K562 (cell line): ENCODE results near the gene CLPSL1. TPM values are rescaled to one million over a fixed set of nuclear protein-coding genes. Genes with fewer than 3 reads are reported as not detected.

Source experiments
- ATF1 ChIP-seq, 2 experiments: fragments of 450-650 bp in 1 of 2; IDR thresholded peaks; 2 replicates each; pipeline ENCODE4 v1.6.1; 2016; ENCODE audit warnings: missing compliant biosample characterization in 1 of 2, missing genetic modification characterization in 1 of 2
- ATF3 ChIP-seq, 2 experiments: fragments of 450-650 bp in 1 of 2; sonication (generic) in 1 of 2; formaldehyde crosslinking in 1 of 2; IDR thresholded peaks in 1 of 2; conservative IDR thresholded peaks in 1 of 2; 2 replicates each; pipeline versions ENCODE4 v1.6.1 to v1.8.1; 2016 to 2023; ENCODE audit warnings: mild to moderate bottlenecking in 2 of 2, moderate library complexity in 2 of 2, inconsistent platforms in 1 of 2, missing genetic modification reagents in 1 of 2
- BHLHE40 ChIP-seq: IDR thresholded peaks from 2 replicates; pipeline ENCODE4 v1.6.1; 2011; ENCODE audit warnings: low read length, improper control_type of control experiment
- HMGXB4 ChIP-seq: sonication (generic); formaldehyde crosslinking; IDR thresholded peaks from 2 replicates; pipeline ENCODE4 v1.8.1; 2023; ENCODE audit warnings: mild to moderate bottlenecking, missing genetic modification reagents
- IRF9 ChIP-seq: fragments of 450-650 bp; IDR thresholded peaks from 2 replicates; pipeline ENCODE4 v1.6.1; 2016; ENCODE audit warnings: missing biosample characterization, missing genetic modification characterization
- MCM7 ChIP-seq, 2 experiments: fragments of 450-650 bp; IDR thresholded peaks; 2 replicates each; pipeline ENCODE4 v1.6.1; 2016 to 2018
- NR2C2 ChIP-seq, 2 experiments: fragments of 200-800 bp in 1 of 2; sonication (Bioruptor generic) in 1 of 2; sonication (generic) in 1 of 2; formaldehyde crosslinking in 1 of 2; IDR thresholded peaks; 2 replicates each; pipeline versions ENCODE4 v1.6.1 to v1.8.0; 2016 to 2022; ENCODE audit warnings: mild to moderate bottlenecking in 1 of 2, missing compliant biosample characterization in 1 of 2, missing genetic modification characterization in 1 of 2, missing genetic modification reagents in 1 of 2
- POLR2B ChIP-seq: fragments of 450-650 bp; IDR thresholded peaks from 2 replicates; pipeline ENCODE4 v1.6.1; 2018; ENCODE audit warnings: low read depth; ENCODE audit not compliant: partially characterized antibody
- PPARD ChIP-seq: fragments of 250-450 bp; sonication (Bioruptor Pico); IDR thresholded peaks from 2 replicates; pipeline ENCODE4 v1.8.0; 2022; ENCODE audit warnings: inconsistent platforms, mild to moderate bottlenecking, moderate library complexity
- PRDM10 ChIP-seq: fragments of 450-650 bp; IDR thresholded peaks from 2 replicates; pipeline ENCODE4 v1.6.1; 2018; ENCODE audit not compliant: partially characterized antibody
- PYGO2 ChIP-seq: fragments of 450-650 bp; IDR thresholded peaks from 2 replicates; pipeline ENCODE4 v1.6.1; 2016; ENCODE audit warnings: mild to moderate bottlenecking, missing genetic modification characterization, moderate library complexity, missing compliant biosample characterization
- TEAD1 ChIP-seq, 2 experiments: fragments of 450-650 bp in 1 of 2; sonication (generic) in 1 of 2; formaldehyde crosslinking; IDR thresholded peaks; 2 replicates each; pipeline versions ENCODE4 v1.4.0 to v1.8.0; 2020 to 2022; ENCODE audit warnings: mild to moderate bottlenecking in 2 of 2, missing genetic modification reagents in 1 of 2
- USF1 ChIP-seq: sonication (generic); formaldehyde crosslinking; IDR thresholded peaks from 2 replicates; pipeline ENCODE4 v1.9.0; 2022; ENCODE audit warnings: mild to moderate bottlenecking, missing genetic modification reagents
- ZFP91 ChIP-seq: sonication (generic); formaldehyde crosslinking; IDR thresholded peaks from 2 replicates; pipeline ENCODE4 v1.8.0; 2022; ENCODE audit warnings: mild to moderate bottlenecking, missing genetic modification reagents
- ZNF668 ChIP-seq: fragments of 250-450 bp; sonication (Bioruptor Pico); IDR thresholded peaks from 2 replicates; pipeline ENCODE4 v1.8.0; 2022; ENCODE audit warnings: mild to moderate bottlenecking, inconsistent platforms
- polyA plus RNA-seq, 8 experiments: library from polyadenylated mRNA; depleted of rRNA in 4 of 8; stranded (reverse) in 5 of 8; unstranded in 3 of 8; fragments of >200 nt; fragmentation: Nextera tagmentation in 2 of 8; fragmentation: Illumina TruSeq in 1 of 8; extraction: Ambion mirVana in 2 of 8; extraction: Trizol in 1 of 8; gene quantifications; 2 replicates each; pipeline versions ENCODE4 v1.2.1 to v1.2.3, GENCODE V29; 2011 to 2014; ENCODE audit warnings: inconsistent platforms in 1 of 8, missing spikeins in 1 of 8
- total RNA-seq, 7 experiments: library from RNA; depleted of rRNA in 6 of 7; stranded (reverse); fragments of >200 nt in 6 of 7; fragmentation: Illumina TruSeq in 2 of 7; extraction: Trizol in 2 of 7; gene quantifications; 2 replicates each; pipeline versions ENCODE4 v1.2.1 to v1.2.3, GENCODE V29; 2011 to 2021; ENCODE audit warnings: low replicate concordance in 1 of 7

CLPSL1 gene
- total and polyA plus RNA-seq, 9 of the 15 experiments (the other 6 are each of a cell fraction or from before 2014, with no cell fraction given), result not detected

GRCh38 chr6:35731736-35732532, 48.9 kb upstream of the CLPSL1 start (continued):
- TF ChIP-seq IRF9 (tag) (no peak), PYGO2 (tag) (no peak), ATF3 (IDR thresholded peaks at IDR 0.05) (0 out of 2 replicates have a peak, but pooled peaks have one; percentile 19), ATF3 (CRISPR knock-in tag; conservative IDR thresholded peaks at IDR 0.05) (no peak), HMGXB4 (CRISPR knock-in tag) (no peak), ATF1 (CRISPR knock-in tag; IDR thresholded peaks at IDR 0.05) (no peak), ATF1 (tag; IDR thresholded peaks at IDR 0.05) (peak; percentile 76), TEAD1 (CRISPR knock-in tag; IDR thresholded peaks at IDR 0.05) (peak in 1 of 2 experiments; percentile 77; a peak in 1 of 4 replicates), MCM7 (IDR thresholded peaks at IDR 0.05) (no peak), ZNF668 (CRISPR knock-in tag) (no peak), ZFP91 (no peak), USF1 (CRISPR knock-in tag) (no peak), PPARD (CRISPR knock-in tag) (no peak), PRDM10 (peak; percentile 76), POLR2B (peak; percentile 70), NR2C2 (CRISPR knock-in tag; IDR thresholded peaks at IDR 0.05) (no peak), NR2C2 (tag; IDR thresholded peaks at IDR 0.05) (peak; percentile 84), BHLHE40 (peak; percentile 94)
